EL (cell line): Measurements from ENCODE around the gene IPO5.

Experiments used
- DNase-seq: peaks from one replicate; pipeline ENCODE4 v3.0.0-alpha.2; 2016

Gene IPO5

DNA sequence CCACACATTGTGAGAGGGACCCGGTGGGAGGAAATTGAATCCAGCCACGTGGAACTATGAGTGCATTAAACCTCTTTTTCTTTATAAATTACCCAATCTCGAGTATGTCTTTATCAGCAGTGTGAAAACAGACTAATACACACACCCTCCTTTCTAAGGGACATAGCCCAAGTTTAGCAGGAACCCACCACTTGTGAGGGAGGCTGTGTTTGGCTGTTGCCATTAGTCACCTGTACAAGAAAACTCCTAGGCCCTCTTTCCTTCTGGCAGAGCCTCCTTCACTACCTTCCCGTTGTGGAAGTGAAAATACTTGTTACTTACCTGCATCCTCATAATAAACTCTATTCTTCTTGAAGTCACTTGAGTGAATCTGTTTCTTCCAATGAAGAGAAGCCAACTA is 113.2 kb downstream of the IPO5 start:
- no peak for DNase-seq

DNA sequence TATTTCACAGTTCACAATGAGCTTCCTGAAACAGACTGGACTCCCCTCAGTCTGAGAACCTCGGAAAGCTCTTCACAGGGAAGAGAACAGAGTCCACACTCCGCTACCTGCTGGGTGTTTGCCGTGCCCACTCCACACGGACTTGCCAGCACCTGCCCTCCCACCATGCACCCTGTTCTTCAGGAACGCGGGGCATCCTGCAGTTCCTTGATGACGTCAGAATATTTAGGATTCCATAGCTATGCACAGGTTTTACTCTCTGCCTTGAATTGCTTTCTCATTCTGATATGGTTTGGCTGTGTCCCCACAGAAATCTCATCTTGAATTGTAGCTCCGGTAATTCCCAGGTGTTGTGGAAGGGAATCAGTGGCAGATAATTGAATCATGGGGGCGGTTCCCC is 115.0 kb downstream of the IPO5 start:
- no peak for DNase-seq

GRCh38 chr13:98069985-98070384 is 116.5 kb downstream of the IPO5 start:
- no peak for DNase-seq

GRCh38 chr13:98071316-98071715 is 117.8 kb downstream of the IPO5 start:
- DNase-seq: no peak

GRCh38 chr13:98072476-98072875 is 119.0 kb downstream of the IPO5 start:
- no peak for DNase-seq
